Gastrocnemius medialis (tissue), 4 donors: ENCODE results near the gene CEACAM19. TPM values are rescaled to one million over a fixed set of nuclear protein-coding genes. Genes with fewer than 3 reads are reported as not detected.

ENCODE experiments used
- ATAC-seq, 2 donors: fragments of 150-250 bp; one replicate each; pipeline ENCODE4 v1.9.1; 2016
- DNase-seq, 2 donors: peaks; one replicate each; pipeline ENCODE4 v3.0.0-alpha.2; 2019
- H3K27ac ChIP-seq, 4 donors: fragments of 200-600 bp; sonication (generic); 1 replicate in 1 of 4; 2 replicates in 3 of 4; pipeline ENCODE4 v1.5.1; 2016 to 2018; ENCODE audit warnings: mild to moderate bottlenecking in 2 of 4, moderate library complexity in 1 of 4
- H3K27me3 ChIP-seq, 3 donors: fragments of 200-600 bp; sonication (generic) in 2 of 3; 1 replicate in 1 of 3; 2 replicates in 2 of 3; pipeline versions ENCODE4 v1.5.1 to v1.6.0; 2016 to 2019; ENCODE audit warnings: mild to moderate bottlenecking in 1 of 3, moderate library complexity in 1 of 3
- H3K36me3 ChIP-seq, 2 donors: fragments of 200-600 bp; sonication (generic) in 1 of 2; one replicate each; pipeline ENCODE4 v1.5.1; 2017 to 2018
- H3K4me1 ChIP-seq, 2 donors: fragments of 200-600 bp; sonication (generic) in 1 of 2; one replicate each; pipeline ENCODE4 v1.5.1; 2016 to 2017; ENCODE audit warnings: mild to moderate bottlenecking in 2 of 2
- H3K4me3 ChIP-seq, 4 donors: fragments of 200-600 bp; sonication (generic) in 3 of 4; 1 replicate in 1 of 4; 2 replicates in 3 of 4; pipeline ENCODE4 v1.5.1; 2016 to 2019; ENCODE audit warnings: mild to moderate bottlenecking in 2 of 4
- H3K9me3 ChIP-seq, 3 donors: fragments of 200-600 bp; sonication (generic) in 2 of 3; 1 replicate in 1 of 3; 2 replicates in 2 of 3; pipeline ENCODE4 v1.5.1; 2016 to 2019
- CTCF ChIP-seq, 5 experiments: fragments of 450-650 bp in 3 of 5; fragments of 200-600 bp in 2 of 5; sonication (generic) in 2 of 5; IDR thresholded peaks in 4 of 5; conservative IDR thresholded peaks in 1 of 5; 1 replicate in 4 of 5; 2 replicates in 1 of 5; pipeline ENCODE4 v1.5.1; 2016 to 2019; ENCODE audit warnings: antibody characterized with exemption in 5 of 5, mild to moderate bottlenecking in 3 of 5, moderate library complexity in 3 of 5
- POLR2A ChIP-seq, 2 donors: fragments of 450-650 bp; IDR thresholded peaks; one replicate each; pipeline ENCODE4 v1.6.1; 2017; ENCODE audit warnings: antibody characterized with exemption in 2 of 2, mild to moderate bottlenecking in 2 of 2, moderate library complexity in 2 of 2
- in situ Hi-C, 4 donors: fragments of 200-750 bp; cut with MboI; loops; one replicate each; pipeline versions ENCODE4 v1.15.0 to v1.8.0; 2017; ENCODE audit warnings: low sequenced_read_pairs in 4 of 4
- intact Hi-C: fragments of 100-400 bp; cut with DNase I; formaldehyde crosslinking; loops from one replicate; pipeline ENCODE4 v1.15.1; 2023; ENCODE audit warnings: low total_unique reads
- total RNA-seq, 4 donors: library from RNA; depleted of rRNA; stranded (reverse); fragments of >200 nt; gene quantifications; one replicate each; pipeline versions ENCODE4 v1.1.0 to v1.2.3, GENCODE V29; 2016

CEACAM19 gene
- total RNA-seq, 4 donors from 2014 or later = 2.0 to 8.5 (median 3.7) TPM

GRCh38 chr19:44662691-44663385, 8.4 kb upstream of the CEACAM19 start:
- Histone ChIP-seq H3K9me3 (no peaks in the 10 kb centered on the region), H3K27me3 (no peaks in the 10 kb centered on the region), H3K27ac (no peak overlapping the region), H3K36me3 (peaks cover 0 to 58% of the 10 kb centered on the region in 2 donors), H3K4me3 (no peak overlapping the region), H3K4me1 (no peaks in the 10 kb centered on the region)
- DNase-seq (no peak), ATAC-seq (no peak)
- TF ChIP-seq POLR2A (IDR thresholded peaks at IDR 0.05) = no peak
- TF ChIP-seq CTCF (IDR thresholded peaks at IDR 0.05 in 4 of 5, conservative IDR thresholded peaks at IDR 0.05 in 1 of 5) = no peak
- in situ Hi-C loops (no loop called here), intact Hi-C loops (no loop called here)

- DNase-seq (no peak), ATAC-seq (no peak)
- H3K27me3 ChIP-seq = no peaks in the 10 kb centered on the region
- no peak overlapping the region for H3K27ac ChIP-seq
- intact Hi-C loops (no loop called here), in situ Hi-C loops (no loop called here)
- H3K36me3 ChIP-seq = peaks cover 0 to 47% of the 10 kb centered on the region in 2 donors
- TF ChIP-seq POLR2A (IDR thresholded peaks at IDR 0.05) (no peak), CTCF (IDR thresholded peaks at IDR 0.05 in 4 of 5, conservative IDR thresholded peaks at IDR 0.05 in 1 of 5) (no peak)
- no peak overlapping the region for H3K4me3 ChIP-seq
- no peaks in the 10 kb centered on the region for H3K9me3 ChIP-seq
- no peaks in the 10 kb centered on the region for H3K4me1 ChIP-seq
These were observed 7.3 kb upstream of the CEACAM19 start for GRCh38 chr19:44663996-44664395.

- no peak overlapping the region for H3K4me3 ChIP-seq
- no peak for DNase-seq
- in situ Hi-C loops (no loop called here), intact Hi-C loops (no loop called here)
- H3K36me3 ChIP-seq = peaks cover 0 to 37% of the 10 kb centered on the region in 2 donors
- no peaks in the 10 kb centered on the region for H3K27me3 ChIP-seq
- H3K4me1 ChIP-seq = no peaks in the 10 kb centered on the region
- H3K9me3 ChIP-seq = no peaks in the 10 kb centered on the region
- ATAC-seq = no peak
- no peak overlapping the region for H3K27ac ChIP-seq
- no peak for TF ChIP-seq POLR2A (IDR thresholded peaks at IDR 0.05)
- no peak for TF ChIP-seq CTCF (IDR thresholded peaks at IDR 0.05 in 4 of 5, conservative IDR thresholded peaks at IDR 0.05 in 1 of 5)
These were observed 6.3 kb upstream of the CEACAM19 start for GRCh38 chr19:44664976-44665375.

- in situ Hi-C loops (no loop called here), intact Hi-C loops (no loop called here)
- DNase-seq (no peak), ATAC-seq (no peak)
- H3K27ac ChIP-seq = no peak overlapping the region
- no peaks in the 10 kb centered on the region for H3K4me1 ChIP-seq
- H3K4me3 ChIP-seq = no peak overlapping the region
- H3K9me3 ChIP-seq = no peaks in the 10 kb centered on the region
- no peak for TF ChIP-seq CTCF (IDR thresholded peaks at IDR 0.05 in 4 of 5, conservative IDR thresholded peaks at IDR 0.05 in 1 of 5)
- TF ChIP-seq POLR2A (IDR thresholded peaks at IDR 0.05) = no peak
- peaks cover 0 to 17% of the 10 kb centered on the region in 2 donors for H3K36me3 ChIP-seq
- no peaks in the 10 kb centered on the region for H3K27me3 ChIP-seq
These were observed 4.3 kb upstream of the CEACAM19 start for GRCh38 chr19:44666852-44667556.
